Measurements from ENCODE around the gene DCAF12L1.

The DCAF12L1 gene

DNA sequence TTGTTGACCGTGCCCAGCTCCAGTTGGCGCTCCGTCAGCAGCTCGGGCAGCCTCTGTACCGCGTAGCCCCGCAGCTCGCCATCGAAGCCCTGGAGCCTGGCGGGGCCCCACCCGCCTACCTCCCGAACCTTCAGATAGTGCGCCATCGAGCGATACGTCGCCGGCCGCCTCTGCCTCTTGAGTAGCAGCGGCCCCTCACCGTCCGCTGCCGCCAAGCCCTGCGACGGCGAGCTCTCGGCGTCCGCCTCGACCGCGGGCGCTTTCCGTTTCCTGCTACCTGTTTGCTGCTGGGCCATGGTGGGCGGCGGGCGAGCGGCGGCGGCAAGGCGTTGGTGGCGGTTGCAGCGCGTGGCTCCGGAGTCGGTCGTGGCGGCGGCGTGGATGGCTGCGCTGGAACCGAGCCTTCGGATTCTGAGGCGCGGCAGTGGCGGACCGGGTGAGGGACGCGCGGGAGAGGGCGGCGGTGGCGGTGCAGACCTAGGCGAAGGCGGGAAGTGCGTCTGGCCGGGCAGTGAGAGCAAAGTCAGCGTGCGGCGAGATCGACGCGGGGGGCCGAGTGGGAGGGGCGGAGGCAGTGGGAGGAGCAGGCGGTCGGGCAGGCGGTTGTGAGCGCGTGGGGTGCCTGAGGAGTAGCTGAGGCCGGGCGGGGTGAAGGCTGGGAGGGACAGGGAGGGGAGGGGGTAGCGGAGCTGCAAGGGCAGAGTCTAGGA is at the start of gene DCAF12L1:
Gene DCAF12L1, minus strand, starts transcription at position 502 of the 710 bp plus-strand sequence. Its CDS starts 206 bp downstream, at position 296.
- no peak for DNase-seq

DNA sequence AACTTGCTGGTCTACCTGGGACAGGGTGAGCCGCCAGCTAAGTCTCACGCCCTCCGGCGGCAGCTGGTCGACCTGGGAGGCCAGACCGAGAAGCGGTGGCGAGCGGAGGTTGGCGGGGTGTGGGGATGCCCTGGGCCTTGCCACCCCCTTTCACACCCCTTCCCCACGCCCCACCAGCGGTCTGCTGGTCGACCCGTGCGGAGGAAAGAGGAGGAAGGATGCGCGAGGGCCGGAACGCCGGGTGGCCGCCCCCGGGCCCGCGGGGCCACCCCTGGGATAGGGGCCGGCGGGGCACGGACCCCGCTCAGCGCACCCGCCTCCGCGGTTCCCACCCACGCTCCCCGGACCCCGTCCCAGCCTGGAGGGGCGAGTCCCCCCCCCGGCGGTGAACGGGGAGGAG is 28.3 kb upstream of the DCAF12L1 start:
- DNase-seq: no peak

DNA sequence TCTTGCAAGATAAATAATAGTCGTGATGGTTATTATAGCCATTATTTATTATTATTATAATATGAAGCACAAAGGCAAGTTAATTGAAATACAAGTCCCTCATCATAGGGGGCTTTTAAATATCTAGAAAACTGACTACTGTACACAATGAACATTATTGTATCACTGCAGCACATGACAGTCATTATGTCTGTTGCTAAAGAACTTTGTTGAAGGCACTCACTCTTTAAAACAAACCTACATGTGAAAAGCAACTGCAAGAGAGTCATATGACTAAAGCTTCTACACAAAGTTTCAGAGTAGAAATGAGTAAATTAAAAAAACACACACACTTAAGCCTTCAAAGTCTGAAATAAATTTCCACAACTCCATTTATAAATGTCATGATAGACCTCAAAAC is 23.3 kb upstream of the DCAF12L1 start:
- no peak for DNase-seq

DNA sequence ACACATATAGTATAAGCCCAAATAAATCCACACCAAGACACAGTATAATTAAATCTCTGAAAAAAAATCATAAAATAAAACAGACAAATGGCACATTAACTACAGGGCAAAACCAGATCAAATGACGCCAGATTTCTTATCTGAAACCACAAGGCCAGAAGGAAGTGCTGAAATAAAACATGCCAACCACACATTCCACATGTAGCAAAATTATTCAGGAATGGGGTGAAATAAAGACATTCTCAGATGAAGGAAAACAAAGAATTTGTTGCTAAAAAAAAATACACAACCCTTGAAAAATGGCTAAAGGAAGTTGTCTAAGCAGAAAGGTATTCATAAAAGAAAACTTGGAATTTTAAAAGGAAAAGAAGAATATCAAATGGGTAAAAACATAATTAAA is 4.5 kb upstream of the DCAF12L1 start:
- DNase-seq: no peak

DNA sequence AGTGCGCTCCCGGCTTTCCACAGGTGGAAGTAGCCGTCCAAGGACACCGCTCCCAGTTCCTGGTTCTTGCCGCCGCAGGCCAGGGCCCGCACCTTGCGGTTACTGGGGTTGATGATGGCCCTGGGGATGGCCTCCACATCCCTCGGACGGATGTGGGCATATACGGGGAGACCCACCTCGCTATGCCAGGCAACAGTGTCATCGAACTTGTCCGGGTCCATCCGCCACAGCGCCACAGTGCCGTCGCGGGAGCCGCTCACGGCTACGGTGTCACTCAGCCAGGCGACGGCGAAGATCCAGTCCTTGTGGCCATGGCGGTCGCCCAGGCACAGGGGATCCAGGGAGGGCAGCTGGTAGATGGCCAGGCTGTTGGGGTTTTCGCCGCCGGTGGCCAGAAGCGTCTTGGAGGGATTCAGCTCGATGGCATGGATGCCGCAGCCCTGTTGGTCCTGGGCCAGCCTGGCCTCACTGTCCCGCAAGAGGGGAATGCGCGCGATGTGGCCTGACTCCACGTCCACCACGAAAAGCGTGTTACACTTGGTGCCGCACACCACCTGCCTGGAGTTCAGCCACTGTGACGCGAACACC is 795 bp downstream of the DCAF12L1 start:
- no peak for DNase-seq

DNA sequence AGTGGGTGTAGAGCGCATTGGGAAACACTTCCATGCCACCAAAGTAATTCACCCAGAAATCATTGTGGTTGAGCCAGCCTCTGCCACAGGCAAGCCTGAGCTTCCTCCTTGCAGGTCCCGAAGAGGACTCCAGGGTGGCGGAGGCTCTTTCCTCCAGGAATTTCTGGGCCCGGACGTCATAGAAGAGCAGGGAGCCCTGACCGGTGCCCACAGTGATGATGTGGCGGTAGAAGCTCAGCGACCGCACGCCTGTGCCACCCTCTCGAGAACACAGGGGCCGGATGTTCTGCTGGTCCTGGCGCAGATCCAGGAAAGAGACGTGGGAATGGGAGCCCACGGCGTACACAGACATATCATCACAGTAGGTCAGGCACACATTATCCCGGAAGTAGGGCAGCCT is 1.3 kb downstream of the DCAF12L1 start:
- no peak for DNase-seq

DNA sequence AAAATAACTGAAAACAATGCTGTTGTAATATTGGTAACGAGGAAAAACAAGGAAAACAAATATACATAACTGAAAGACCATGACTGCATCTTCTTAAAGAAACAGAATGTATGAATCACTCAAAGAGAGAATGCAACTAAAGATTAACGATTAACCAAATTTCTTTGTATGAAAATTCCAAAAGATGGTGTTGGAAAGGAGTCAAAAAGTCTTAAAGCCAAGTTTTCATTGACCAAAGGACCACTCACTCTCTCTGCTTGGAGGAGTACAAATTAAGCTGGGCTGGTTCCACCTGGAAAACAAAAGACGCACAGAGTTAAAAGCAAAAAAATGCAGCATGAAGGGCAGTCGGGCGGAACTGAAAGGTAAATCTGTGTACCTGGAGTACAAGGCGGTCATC is 1.8 kb downstream of the DCAF12L1 start:
- DNase-seq: no peak

DNA sequence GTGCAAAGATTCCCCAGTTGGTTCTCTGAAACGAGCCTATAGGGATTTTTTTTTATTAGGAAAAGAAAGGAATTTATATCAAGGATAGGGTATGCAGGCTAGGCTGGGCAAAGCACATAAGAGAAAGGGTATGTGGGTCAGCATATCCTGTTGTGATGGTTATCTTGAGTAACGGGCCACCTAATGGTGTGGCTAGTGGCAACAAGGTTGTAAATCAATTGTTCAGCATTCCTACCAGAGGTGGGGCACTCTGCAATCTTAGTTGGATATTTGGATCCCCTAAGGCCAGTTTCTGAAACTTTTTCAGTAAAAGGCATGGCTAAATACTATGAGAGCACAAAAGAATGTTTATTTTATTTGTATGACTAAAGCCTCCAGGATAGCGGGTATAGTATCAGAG is 42.7 kb downstream of the DCAF12L1 start:
- no peak for DNase-seq
